Measurements from ENCODE around the gene GSTCD. TPM values are rescaled to one million over a fixed set of nuclear protein-coding genes. Genes with fewer than 3 reads are reported as not detected.

The GSTCD gene
- total and polyA plus RNA-seq, 9 of the 15 experiments (the other 6 are each of a cell fraction or from before 2014, with no cell fraction given), result 4.5 to 36.3 (median 16.0) TPM

DNA sequence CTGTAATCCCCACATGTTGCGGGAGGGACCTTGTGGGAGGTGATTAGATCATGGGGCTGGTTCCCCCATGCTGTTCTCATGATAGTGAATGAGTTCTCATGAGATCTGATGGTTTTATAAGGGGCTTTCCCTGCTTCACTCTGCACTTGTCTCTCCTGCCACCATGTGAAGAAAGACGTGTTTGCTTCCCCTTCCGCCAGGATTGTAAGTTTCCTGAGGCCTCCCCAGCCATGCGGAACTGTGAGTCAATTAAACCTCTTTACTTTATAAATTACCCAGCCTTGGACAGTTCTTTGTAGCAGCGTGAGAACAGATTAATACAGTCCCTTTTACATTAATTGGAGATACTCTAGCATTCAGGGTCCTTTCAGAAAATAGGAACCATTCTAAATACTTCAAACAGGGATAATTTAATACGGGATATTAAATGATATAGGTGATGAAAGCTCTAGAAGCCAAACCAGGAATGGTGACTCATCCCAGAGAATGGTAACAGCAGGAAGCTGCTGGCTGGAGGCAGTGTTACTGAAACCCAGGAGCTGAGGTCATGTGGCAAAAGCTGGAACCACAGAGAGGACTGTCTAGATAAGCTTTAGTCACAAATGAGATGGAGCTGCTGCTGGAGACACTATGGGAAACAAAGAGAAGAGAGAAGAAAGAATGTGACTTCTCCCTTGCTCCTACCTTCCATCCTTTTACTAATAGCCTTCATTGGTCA, 57.3 kb downstream of the GSTCD start (continued):
- peak; percentile 61; the same call in 1 of the 2 replicates for TF ChIP-seq JUN (IDR thresholded peaks at IDR 0.05; ENCODE audit: borderline replicate concordance, low read depth, low read length)
- no peak for TF ChIP-seq JUN (CRISPR knock-in tag; IDR thresholded peaks at IDR 0.05; ENCODE audit: borderline replicate concordance)
- peak; percentile 27; the same call in 1 of the 2 replicates for TF ChIP-seq ARID1B (IDR thresholded peaks at IDR 0.05)
- TF ChIP-seq ZBTB33 (CRISPR knock-in tag; IDR thresholded peaks at IDR 0.05), result peak; percentile 88
- TF ChIP-seq BACH1 (tag; IDR thresholded peaks at IDR 0.05), result no peak
- 0 out of 2 replicates have a peak, but pooled peaks have one; percentile 22 for TF ChIP-seq SMARCA4 (IDR thresholded peaks at IDR 0.05)
- no peak for TF ChIP-seq ZNF644 (tag; IDR thresholded peaks at IDR 0.05; ENCODE audit: low read depth)
- TF ChIP-seq BMI1 (IDR thresholded peaks at IDR 0.05; ENCODE audit: low read length), result no peak
- TF ChIP-seq CC2D1A (IDR thresholded peaks at IDR 0.05), result 0 out of 2 replicates have a peak, but pooled peaks have one; percentile 19
- peak; percentile 5; the same call in 1 of the 2 replicates for TF ChIP-seq CHAMP1 (IDR thresholded peaks at IDR 0.05)
- TF ChIP-seq, protein P1, sequence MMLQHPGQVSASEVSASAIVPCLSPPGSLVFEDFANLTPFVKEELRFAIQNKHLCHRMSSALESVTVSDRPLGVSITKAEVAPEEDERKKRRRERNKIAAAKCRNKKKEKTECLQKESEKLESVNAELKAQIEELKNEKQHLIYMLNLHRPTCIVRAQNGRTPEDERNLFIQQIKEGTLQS (IDR thresholded peaks at IDR 0.05), result peak; percentile 85
- TF ChIP-seq, protein P1 (CRISPR knock-in tag; conservative IDR thresholded peaks at IDR 0.05), result no peak
- TF ChIP-seq FOSL1 (tag; conservative IDR thresholded peaks at IDR 0.05), result peak; percentile 87
- TF ChIP-seq TRIM24 (IDR thresholded peaks at IDR 0.05), result peak in 1 of 2 experiments; percentile 39; a peak in 1 of 4 replicates
